HG02973 (cell line): Measurements from ENCODE around the gene NUMB.

Source experiments
- ATAC-seq: cut with Tn5 transposase; IDR thresholded peaks from one replicate; pipeline ENCODE4 v1.9.1; 2021; ENCODE audit warnings: moderate library complexity; ENCODE audit not compliant: unreplicated experiment

The NUMB gene

GRCh38 chr14:73248108-73248868 lies 210.1 kb downstream of the NUMB start:
- ATAC-seq = no peak

- no peak for ATAC-seq
These were observed 211.8 kb downstream of the NUMB start for GRCh38 chr14:73246387-73247150.

GRCh38 chr14:73245480-73246325 lies 212.6 kb downstream of the NUMB start:
- peak; percentile 64 for ATAC-seq

GRCh38 chr14:73244541-73245290 lies 213.6 kb downstream of the NUMB start:
- no peak for ATAC-seq

GRCh38 chr14:73243748-73244147 lies 214.6 kb downstream of the NUMB start:
- ATAC-seq = no peak

GRCh38 chr14:73243341-73243740 lies 215.0 kb downstream of the NUMB start:
- ATAC-seq = no peak

- ATAC-seq = no peak
These were observed 215.9 kb downstream of the NUMB start for GRCh38 chr14:73242357-73242901.

GRCh38 chr14:73241481-73242165 lies 216.7 kb downstream of the NUMB start:
- no peak for ATAC-seq

GRCh38 chr14:73240816-73241480 lies 217.4 kb downstream of the NUMB start:
- ATAC-seq = no peak

GRCh38 chr14:73239393-73240241 lies 218.7 kb downstream of the NUMB start:
- no peak for ATAC-seq

GRCh38 chr14:73238941-73239340 lies 219.4 kb downstream of the NUMB start:
- no peak for ATAC-seq

- no peak for ATAC-seq
These were observed 219.9 kb downstream of the NUMB start for GRCh38 chr14:73238424-73238852.

- ATAC-seq = no peak
These were observed 220.4 kb downstream of the NUMB start for GRCh38 chr14:73237786-73238423.

GRCh38 chr14:73237219-73237785 lies 221.0 kb downstream of the NUMB start, which contains the start of gene PAPLN:
TSS of gene PAPLN (plus strand) at chr14:73237506. CDS start at chr14:73239779, 2,273 bp downstream.
- no peak for ATAC-seq

- no peak for ATAC-seq
These were observed 221.6 kb downstream of the NUMB start for GRCh38 chr14:73236752-73237218.

GRCh38 chr14:73236157-73236556 lies 222.2 kb downstream of the NUMB start:
- ATAC-seq = no peak

GRCh38 chr14:73235531-73236155 lies 222.7 kb downstream of the NUMB start:
- ATAC-seq = no peak
